ENCODE measurements around the gene GAGE2A.
"Not testable (repeated sequence)": the region's sequence is repeated elsewhere in the genome, so short reads cannot be mapped to it uniquely, and the experiment has no call there.

DNA sequence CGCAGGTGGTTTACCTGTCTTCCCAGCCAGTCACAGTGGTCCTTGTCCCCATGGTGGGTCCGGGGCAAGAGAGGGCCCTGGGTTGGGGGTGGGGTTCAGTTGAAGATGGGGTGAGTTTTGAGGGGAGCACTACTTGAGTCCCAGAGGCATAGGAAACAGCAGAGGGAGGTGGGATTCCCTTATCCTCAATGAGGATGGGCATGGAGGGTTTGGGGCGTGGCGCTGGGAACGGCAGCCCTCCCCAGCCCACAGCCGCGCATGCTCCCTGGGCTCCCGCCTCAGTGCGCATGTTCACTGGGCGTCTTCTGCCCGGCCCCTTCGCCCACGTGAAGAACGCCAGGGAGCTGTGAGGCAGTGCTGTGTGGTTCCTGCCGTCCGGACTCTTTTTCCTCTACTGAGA is 19.2 kb upstream of the GAGE2A start, which contains the start of gene GAGE12G:
- TF ChIP-seq, protein P1, sequence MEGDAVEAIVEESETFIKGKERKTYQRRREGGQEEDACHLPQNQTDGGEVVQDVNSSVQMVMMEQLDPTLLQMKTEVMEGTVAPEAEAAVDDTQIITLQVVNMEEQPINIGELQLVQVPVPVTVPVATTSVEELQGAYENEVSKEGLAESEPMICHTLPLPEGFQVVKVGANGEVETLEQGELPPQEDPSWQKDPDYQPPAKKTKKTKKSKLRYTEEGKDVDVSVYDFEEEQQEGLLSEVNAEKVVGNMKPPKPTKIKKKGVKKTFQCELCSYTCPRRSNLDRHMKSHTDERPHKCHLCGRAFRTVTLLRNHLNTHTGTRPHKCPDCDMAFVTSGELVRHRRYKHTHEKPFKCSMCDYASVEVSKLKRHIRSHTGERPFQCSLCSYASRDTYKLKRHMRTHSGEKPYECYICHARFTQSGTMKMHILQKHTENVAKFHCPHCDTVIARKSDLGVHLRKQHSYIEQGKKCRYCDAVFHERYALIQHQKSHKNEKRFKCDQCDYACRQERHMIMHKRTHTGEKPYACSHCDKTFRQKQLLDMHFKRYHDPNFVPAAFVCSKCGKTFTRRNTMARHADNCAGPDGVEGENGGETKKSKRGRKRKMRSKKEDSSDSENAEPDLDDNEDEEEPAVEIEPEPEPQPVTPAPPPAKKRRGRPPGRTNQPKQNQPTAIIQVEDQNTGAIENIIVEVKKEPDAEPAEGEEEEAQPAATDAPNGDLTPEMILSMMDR (IDR thresholded peaks at IDR 0.05), result not testable (repeated sequence)
- TF ChIP-seq POLR2A, POLR2AphosphoS5 (IDR thresholded peaks at IDR 0.05): not testable (repeated sequence)

All from breast epithelium (tissue), 3 donors.